GM12878 (cell line): ENCODE results near the gene GALNT15. TPM values are rescaled to one million over a fixed set of nuclear protein-coding genes. Genes with fewer than 3 reads are reported as not detected.

Experiments
- ATAC-seq: fragments of 200-7000 bp; cut with Tn5 transposase; 3 replicates; pipeline ENCODE4 v1.9.1; 2020; ENCODE audit warnings: mild to moderate bottlenecking, moderate library complexity
- BruUV-seq: library from RNA; stranded (reverse); fragments of 400-500 nt; replicated peaks from 2 replicates; lab custom pipeline; 2021; lab: Mats Ljungman, UMichigan
- CTCF ChIA-PET: fragments of 300-600 bp; sonication (Branson Sonifier 250); formaldehyde crosslinking; extraction: SDS; loops from one replicate; lab custom pipeline; 2021; ENCODE audit warnings: inconsistent platforms; lab: Yijun Ruan, JAX
- POLR2A ChIA-PET: fragments of 350-600 bp; formaldehyde crosslinking; extraction: SDS; loops from one replicate; lab custom pipeline; 2021; ENCODE audit warnings: inconsistent platforms; lab: Charles Lee
- RAD21 ChIA-PET: fragments of 300-600 bp; sonication (Branson Sonifier 250); formaldehyde crosslinking; loops from one replicate; lab custom pipeline; 2023; ENCODE audit warnings: antibody characterized with exemption; ENCODE audit not compliant: unreplicated experiment; lab: Charles Lee
- SMC1A ChIA-PET: fragments of 300-600 bp; sonication (Branson Sonifier 250); formaldehyde crosslinking; loops from one replicate; lab custom pipeline; 2023; ENCODE audit not compliant: unreplicated experiment, uncharacterized antibody; lab: Charles Lee
- DNase-seq: peaks from one replicate; pipeline ENCODE4 v3.0.0-alpha.2; 2011; ENCODE audit warnings: low read depth, low spot score
- FAIRE-seq: peaks from 3 replicates; lab custom pipeline; 2011; peaks lifted over from hg19 to GRCh38; lab: Jason Lieb, UNC
- H2AFZ ChIP-seq: 2 replicates; pipeline ENCODE4 v1.6.0; 2011; ENCODE audit warnings: low read depth, low read length, control low read depth; ENCODE audit not compliant: control insufficient read depth
- H3K27ac ChIP-seq: 2 replicates; pipeline ENCODE4 v1.5.1; 2011; ENCODE audit warnings: control low read depth; ENCODE audit not compliant: control insufficient read depth, insufficient read depth
- H3K27me3 ChIP-seq, 2 experiments: replicated peaks in 1 of 2; 2 replicates each; pipeline versions ENCODE4 v1.6.0 to v1.6.1; 2011; ENCODE audit warnings: low read length in 1 of 2; ENCODE audit not compliant: control insufficient read depth in 2 of 2, insufficient read depth in 2 of 2
- H3K36me3 ChIP-seq, 2 experiments: 2 replicates each; pipeline ENCODE4 v1.5.1; 2011; ENCODE audit warnings: low read length in 1 of 2; ENCODE audit not compliant: control insufficient read depth in 2 of 2, insufficient read depth in 2 of 2
- H3K4me1 ChIP-seq: 2 replicates; pipeline ENCODE4 v1.6.1; 2011; ENCODE audit warnings: mild to moderate bottlenecking, low read length, moderate library complexity, mixed read lengths; ENCODE audit not compliant: control insufficient read depth, insufficient read depth
- H3K4me2 ChIP-seq: 2 replicates; pipeline ENCODE4 v1.6.0; 2011; ENCODE audit warnings: control low read depth; ENCODE audit not compliant: control insufficient read depth, insufficient read depth
- H3K4me3 ChIP-seq: fragments of 200-600 bp; sonication (generic); 2 replicates; pipeline ENCODE4 v1.5.1; 2016
- H3K79me2 ChIP-seq: 2 replicates; pipeline ENCODE4 v1.6.0; 2011; ENCODE audit warnings: low read length; ENCODE audit not compliant: control insufficient read depth, insufficient read depth
- H3K9ac ChIP-seq: 2 replicates; pipeline ENCODE4 v1.8.0; 2011; ENCODE audit warnings: low read length, control low read depth, mixed read lengths; ENCODE audit not compliant: control insufficient read depth, insufficient read depth
- H3K9me3 ChIP-seq: replicated peaks from 3 replicates; pipeline ENCODE4 v1.5.1; 2011; ENCODE audit warnings: mild to moderate bottlenecking, low read length; ENCODE audit not compliant: control insufficient read depth, insufficient read depth
- H4K20me1 ChIP-seq: 2 replicates; pipeline ENCODE4 v1.6.0; 2011; ENCODE audit not compliant: control insufficient read depth, insufficient read depth
- ATF2 ChIP-seq: IDR thresholded peaks from 2 replicates; pipeline ENCODE4 v1.6.1; 2012; ENCODE audit warnings: low read length, inconsistent platforms
- BACH1 ChIP-seq: fragments of 450-650 bp; IDR thresholded peaks from 2 replicates; pipeline ENCODE4 v1.6.1; 2017; ENCODE audit warnings: mild to moderate bottlenecking, borderline replicate concordance
- CEBPZ ChIP-seq: fragments of 150-350 bp; IDR thresholded peaks from 2 replicates; pipeline ENCODE4 v1.6.1; 2016; ENCODE audit warnings: low read depth, low read length
- CHD2 ChIP-seq: IDR thresholded peaks from 2 replicates; pipeline ENCODE4 v1.6.1; 2011; ENCODE audit warnings: low read depth, low read length, improper control_type of control experiment, borderline replicate concordance
- HDAC2 ChIP-seq: fragments of 200-600 bp; sonication (generic); IDR thresholded peaks from 2 replicates; pipeline ENCODE4 v1.6.1; 2017
- KAT2A ChIP-seq: conservative IDR thresholded peaks from 2 replicates; pipeline ENCODE4 v1.6.1; 2011; ENCODE audit warnings: low read depth, low read length; ENCODE audit not compliant: control insufficient read depth
- MTA3 ChIP-seq: IDR thresholded peaks from 2 replicates; pipeline ENCODE4 v1.6.1; 2012; ENCODE audit warnings: low read length, inconsistent platforms, borderline replicate concordance
- MXI1 ChIP-seq: fragments of 150-350 bp; IDR thresholded peaks from 2 replicates; pipeline ENCODE4 v1.6.1; 2011; ENCODE audit warnings: low read depth, mild to moderate bottlenecking, inconsistent platforms, low read length, improper control_type of control experiment
- RCOR1 ChIP-seq: conservative IDR thresholded peaks from 2 replicates; pipeline ENCODE4 v1.6.1; 2012; ENCODE audit warnings: low read depth, low read length, improper control_type of control experiment
- RFX5 ChIP-seq: IDR thresholded peaks from 2 replicates; pipeline ENCODE4 v1.6.1; 2011; ENCODE audit warnings: low read depth, low read length, improper control_type of control experiment
- SIX5 ChIP-seq: IDR thresholded peaks from 2 replicates; pipeline ENCODE4 v1.6.1; 2011; ENCODE audit warnings: mild to moderate bottlenecking, low read depth, low read length, moderate library complexity; ENCODE audit not compliant: severe bottlenecking
- SPI1 ChIP-seq: IDR thresholded peaks from 2 replicates; pipeline ENCODE4 v1.6.1; 2011; ENCODE audit warnings: low read depth, mild to moderate bottlenecking, low read length, moderate library complexity, borderline replicate concordance; ENCODE audit not compliant: insufficient read depth
- STAT3 ChIP-seq: IDR thresholded peaks from 2 replicates; pipeline ENCODE4 v1.6.1; 2011; ENCODE audit warnings: low read depth, low read length, improper control_type of control experiment
- WRNIP1 ChIP-seq: IDR thresholded peaks from 2 replicates; pipeline ENCODE4 v1.6.1; 2011; ENCODE audit warnings: low read depth, low read length, improper control_type of control experiment, borderline replicate concordance
- ZBED1 ChIP-seq: IDR thresholded peaks from 2 replicates; pipeline ENCODE4 v1.6.1; 2016; ENCODE audit warnings: borderline replicate concordance
- WGBS: methylation state at CpG from one replicate; pipeline ENCODE4 v1.1.6; 2016; ENCODE audit warnings: low lambda C conversion rate; ENCODE audit not compliant: insufficient replicate concordance, insufficient coverage; ENCODE audit errors: missing lambda C conversion rate; 5-methylcytosine and 5-hydroxymethylcytosine counted together
- in situ Hi-C: fragments of 300-500 bp; cut with MboI; formaldehyde crosslinking; loops from 9 replicates; pipeline ENCODE4 v1.14.3; 2018; ENCODE audit warnings: mixed read lengths
- intact Hi-C: fragments of 100-400 bp; cut with micrococcal nuclease; formaldehyde crosslinking; loops from one replicate; pipeline ENCODE4 v1.14.2; 2022; ENCODE audit not compliant: unreplicated experiment
- polyA plus RNA-seq, 11 experiments: library from polyadenylated mRNA; depleted of rRNA in 4 of 11; unstranded in 6 of 11; stranded (reverse) in 5 of 11; fragments of >200 nt; fragmentation: Nextera tagmentation in 4 of 11; fragmentation: Illumina TruSeq in 1 of 11; extraction: Ambion mirVana in 4 of 11; extraction: Trizol in 1 of 11; gene quantifications; 1 replicate in 1 of 11; 2 replicates in 10 of 11; pipeline versions ENCODE4 v1.2.1 to v1.2.3, GENCODE V29; 2011 to 2016; ENCODE audit warnings: inconsistent platforms in 2 of 11, missing spikeins in 2 of 11, low read depth in 1 of 11
- total RNA-seq, 4 experiments: library from RNA; depleted of rRNA in 3 of 4; stranded (reverse); fragments of >200 nt in 3 of 4; fragmentation: Illumina TruSeq in 1 of 4; extraction: Trizol in 1 of 4; gene quantifications; 2 replicates each; pipeline versions ENCODE4 v1.2.1 to v1.2.3, GENCODE V29; 2013 to 2021

GALNT15 gene
- total and polyA plus RNA-seq, 10 of the 15 experiments (the other 5 are each of a cell fraction or from before 2014, with no cell fraction given): 0.03 to 0.05 TPM; not detected in 8

- no peaks in the 10 kb centered on the region for H4K20me1 ChIP-seq
- ChIA-PET POLR2A (no interaction called here), SMC1A (no interaction called here), RAD21 (no interaction called here), CTCF (no interaction called here)
- FAIRE-seq (no peak), DNase-seq (no peak), ATAC-seq (no peak)
- H3K27me3 ChIP-seq: peaks cover 0 to 2% of the 10 kb centered on the region in 2 experiments; a peak in 1 of 4 replicates
- no peaks in the 10 kb centered on the region for H3K36me3 ChIP-seq
- H3K4me1 ChIP-seq: no peaks in the 10 kb centered on the region
- no peaks in the 10 kb centered on the region for H3K9me3 ChIP-seq
- no peak for TF ChIP-seq HDAC2
- TF ChIP-seq KAT2A: no peak
- TF ChIP-seq ZBED1: no peak
- TF ChIP-seq SIX5: no peak
- BruUV-seq: no TSS peak
- H3K9ac ChIP-seq: no peak overlapping the region
- intact Hi-C loops: no loop called here
- H3K4me3 ChIP-seq: no peak overlapping the region
- in situ Hi-C loops: no loop called here
- no peak overlapping the region for H3K27ac ChIP-seq
- H2AFZ ChIP-seq: no peak overlapping the region
- H3K4me2 ChIP-seq: no peak overlapping the region
- no peaks in the 10 kb centered on the region for H3K79me2 ChIP-seq
Measured at GRCh38 chr3:16229681-16230080, 55.2 kb downstream of the GALNT15 start.

DNA sequence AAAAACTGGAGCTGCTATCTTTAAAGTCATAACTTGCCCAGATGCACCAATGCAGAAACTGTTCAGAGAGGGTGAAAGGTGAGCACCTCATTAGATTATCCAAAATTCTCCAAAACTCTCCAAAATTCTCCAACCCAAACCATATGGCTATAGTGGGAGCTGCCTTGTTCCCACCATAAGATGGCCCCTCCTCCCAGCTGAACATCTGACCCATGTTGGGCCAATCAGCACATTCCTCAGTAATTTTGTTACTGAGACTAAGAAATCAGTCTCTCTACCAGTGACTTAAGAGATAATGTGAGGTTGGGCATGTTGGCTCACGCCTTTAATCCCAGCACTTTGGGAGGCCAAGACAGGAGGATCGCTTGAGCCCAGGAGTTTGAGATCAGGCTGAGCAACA, 57.5 kb downstream of the GALNT15 start:
- H3K27ac ChIP-seq: no peak overlapping the region
- no peaks in the 10 kb centered on the region for H3K4me1 ChIP-seq
- H4K20me1 ChIP-seq: no peaks in the 10 kb centered on the region
- H2AFZ ChIP-seq: no peak overlapping the region
- ChIA-PET CTCF (interaction anchor here (0.7 to 1.1 kb wide), 2 partner anchors 16 to 198 kb away, joined by 3 read pairs; no protein-coding TSS in a partner anchor), RAD21 (no interaction called here), SMC1A (no interaction called here), POLR2A (interaction anchor here (1.1 kb wide), 1 partner anchor 9 kb away, joined by 3 read pairs; no protein-coding TSS in a partner anchor)
- 50% methylated on average over 2 of the region's 2 CpGs for WGBS
- no peak for DNase-seq
- in situ Hi-C loops (no loop called here), intact Hi-C loops (no loop called here)
- H3K9me3 ChIP-seq: no peaks in the 10 kb centered on the region
- BruUV-seq: no TSS peak
- H3K4me3 ChIP-seq: no peak overlapping the region
- no peaks in the 10 kb centered on the region for H3K36me3 ChIP-seq
- peaks cover 0 to 2% of the 10 kb centered on the region in 2 experiments; a peak in 1 of 4 replicates for H3K27me3 ChIP-seq
- no peak for ATAC-seq
- H3K79me2 ChIP-seq: no peaks in the 10 kb centered on the region
- no peak overlapping the region for H3K4me2 ChIP-seq
- FAIRE-seq: no peak
- no peak overlapping the region for H3K9ac ChIP-seq
- no peak for TF ChIP-seq WRNIP1
- no peak for TF ChIP-seq BACH1
- TF ChIP-seq CEBPZ: no peak
- no peak for TF ChIP-seq RCOR1
- TF ChIP-seq MTA3: no peak
- TF ChIP-seq SIX5: no peak
- no peak for TF ChIP-seq MXI1
- no peak for TF ChIP-seq CHD2
- no peak for TF ChIP-seq STAT3
- no peak for TF ChIP-seq RFX5
- TF ChIP-seq SPI1: no peak
- TF ChIP-seq ATF2: no peak
